NCI-H226 (cell line): ENCODE results near the gene ARHGEF2.

Experiments
- DNase-seq: peaks from one replicate; pipeline ENCODE4 v3.0.0-alpha.2; 2015

The ARHGEF2 gene

GRCh38 chr1:155904261-155904660 is 74.1 kb downstream of the ARHGEF2 start:
- no peak for DNase-seq

GRCh38 chr1:155900161-155900560 is 78.2 kb downstream of the ARHGEF2 start:
- no peak for DNase-seq

GRCh38 chr1:155899683-155900082 is 78.7 kb downstream of the ARHGEF2 start:
- no peak for DNase-seq

GRCh38 chr1:155898888-155899287 is 79.5 kb downstream of the ARHGEF2 start:
- DNase-seq = no peak

- DNase-seq = no peak
Observed at GRCh38 chr1:155897746-155898145, 80.6 kb downstream of the ARHGEF2 start.
